Measurements from ENCODE around the gene MGAT2. TPM values are rescaled to one million over a fixed set of nuclear protein-coding genes. Genes with fewer than 3 reads are reported as not detected.
"Not testable (repeated sequence)": the region's sequence is repeated elsewhere in the genome, so short reads cannot be mapped to it uniquely, and the experiment has no call there.

The MGAT2 gene
- total RNA-seq, 1 donor from 2014 or later, result 11.3 TPM

DNA sequence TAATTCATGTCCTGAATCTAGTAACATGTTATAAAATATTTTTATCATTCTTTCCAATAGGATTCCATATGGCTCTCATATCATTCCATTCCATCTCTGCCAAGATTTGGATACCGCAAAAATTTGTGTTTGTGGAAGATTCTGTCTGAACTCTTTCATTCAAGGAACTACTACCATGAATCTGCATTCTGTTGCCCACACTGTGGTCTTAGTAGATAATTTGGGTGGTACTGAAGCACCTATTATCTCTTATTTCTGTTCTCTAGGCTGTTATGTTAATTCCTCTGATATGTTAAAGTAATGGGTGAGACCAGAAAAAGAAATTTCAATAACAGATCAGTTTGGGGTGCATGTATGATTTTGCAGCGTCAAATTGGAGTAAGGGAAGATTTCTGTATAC is 6.4 kb upstream of the MGAT2 start:
- TF ChIP-seq POLR2A (IDR thresholded peaks at IDR 0.05), result no peak
- no peak for TF ChIP-seq POLR2AphosphoS5 (IDR thresholded peaks at IDR 0.05; ENCODE audit: insufficient read depth in 1 of 2, low read depth in 1 of 2)
- TF ChIP-seq, protein P1, sequence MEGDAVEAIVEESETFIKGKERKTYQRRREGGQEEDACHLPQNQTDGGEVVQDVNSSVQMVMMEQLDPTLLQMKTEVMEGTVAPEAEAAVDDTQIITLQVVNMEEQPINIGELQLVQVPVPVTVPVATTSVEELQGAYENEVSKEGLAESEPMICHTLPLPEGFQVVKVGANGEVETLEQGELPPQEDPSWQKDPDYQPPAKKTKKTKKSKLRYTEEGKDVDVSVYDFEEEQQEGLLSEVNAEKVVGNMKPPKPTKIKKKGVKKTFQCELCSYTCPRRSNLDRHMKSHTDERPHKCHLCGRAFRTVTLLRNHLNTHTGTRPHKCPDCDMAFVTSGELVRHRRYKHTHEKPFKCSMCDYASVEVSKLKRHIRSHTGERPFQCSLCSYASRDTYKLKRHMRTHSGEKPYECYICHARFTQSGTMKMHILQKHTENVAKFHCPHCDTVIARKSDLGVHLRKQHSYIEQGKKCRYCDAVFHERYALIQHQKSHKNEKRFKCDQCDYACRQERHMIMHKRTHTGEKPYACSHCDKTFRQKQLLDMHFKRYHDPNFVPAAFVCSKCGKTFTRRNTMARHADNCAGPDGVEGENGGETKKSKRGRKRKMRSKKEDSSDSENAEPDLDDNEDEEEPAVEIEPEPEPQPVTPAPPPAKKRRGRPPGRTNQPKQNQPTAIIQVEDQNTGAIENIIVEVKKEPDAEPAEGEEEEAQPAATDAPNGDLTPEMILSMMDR (IDR thresholded peaks at IDR 0.05), result no peak
- Histone ChIP-seq H3K27ac (no peak overlapping the region), H3K27me3 (no peaks in the 10 kb centered on the region), H3K36me3 (peaks cover 0 to 20% of the 10 kb centered on the region in 2 donors), H3K9me3 (no peaks in the 10 kb centered on the region), H3K4me3 (no peak overlapping the region), H3K4me1 (peaks cover 7% of the 10 kb centered on the region)
- DNase-seq (ENCODE audit: extremely low spot score in 2 of 2), result no peak
- intact Hi-C loops (cut with DNase I), result no loop called here

- no peak overlapping the region for H3K27ac ChIP-seq
- H3K27me3 ChIP-seq, result no peaks in the 10 kb centered on the region
- intact Hi-C loops (cut with DNase I), result no loop called here
- H3K4me1 ChIP-seq, result peaks cover 14% of the 10 kb centered on the region
- DNase-seq (ENCODE audit: extremely low spot score in 2 of 2), result no peak
- H3K4me3 ChIP-seq, result no peak overlapping the region
- H3K9me3 ChIP-seq, result no peaks in the 10 kb centered on the region
- TF ChIP-seq POLR2AphosphoS5 (IDR thresholded peaks at IDR 0.05; ENCODE audit: insufficient read depth in 1 of 2, low read depth in 1 of 2) (no peak), POLR2A (IDR thresholded peaks at IDR 0.05) (no peak)
- TF ChIP-seq, protein P1 (IDR thresholded peaks at IDR 0.05), result no peak
- H3K36me3 ChIP-seq, result peaks cover 0 to 20% of the 10 kb centered on the region in 2 donors
Observed at GRCh38 chr14:49615776-49616175, 4.8 kb upstream of the MGAT2 start.

- intact Hi-C loops (cut with DNase I), result no loop called here
- Histone ChIP-seq H3K27ac (no peak overlapping the region), H3K9me3 (no peaks in the 10 kb centered on the region), H3K4me3 (no peak overlapping the region), H3K4me1 (peaks cover 33% of the 10 kb centered on the region), H3K27me3 (no peaks in the 10 kb centered on the region), H3K36me3 (peaks cover 0 to 20% of the 10 kb centered on the region in 2 donors)
- TF ChIP-seq, protein P1 (IDR thresholded peaks at IDR 0.05), result no peak
- TF ChIP-seq POLR2AphosphoS5 (IDR thresholded peaks at IDR 0.05; ENCODE audit: insufficient read depth in 1 of 2, low read depth in 1 of 2), result no peak
- no peak for DNase-seq (ENCODE audit: extremely low spot score in 2 of 2)
Observed at GRCh38 chr14:49617852-49618519, 2.6 kb upstream of the MGAT2 start.

DNA sequence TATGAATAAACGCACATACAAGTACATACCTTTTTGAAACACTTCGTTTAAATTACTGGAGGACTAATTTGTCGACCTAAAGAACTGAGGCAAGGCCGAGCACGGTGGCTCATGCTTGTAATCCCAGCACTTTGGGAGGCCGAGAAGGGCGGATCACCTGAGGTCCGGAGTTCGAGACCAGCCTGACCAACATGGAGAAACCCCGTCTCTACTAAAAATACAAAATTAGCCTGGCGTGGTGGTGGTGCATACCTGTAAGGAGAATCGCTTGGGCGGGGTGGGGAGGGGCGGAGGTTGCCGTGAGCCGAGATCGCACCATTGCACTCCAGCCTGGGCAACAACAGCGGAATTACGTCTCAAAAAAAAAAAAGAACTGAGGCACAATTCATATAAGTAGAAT is 1.3 kb upstream of the MGAT2 start:
- intact Hi-C loops (cut with DNase I); H3K9me3 ChIP-seq; H3K27me3 ChIP-seq; DNase-seq (ENCODE audit: extremely low spot score in 2 of 2): not testable (repeated sequence)
- peaks cover 46% of the 10 kb centered on the region for H3K4me1 ChIP-seq
- peak overlapping the region; percentile 94 for H3K27ac ChIP-seq
- peaks cover 0 to 20% of the 10 kb centered on the region in 2 donors for H3K36me3 ChIP-seq
- peak overlapping the region; percentile 64 to 97 for H3K4me3 ChIP-seq

DNA sequence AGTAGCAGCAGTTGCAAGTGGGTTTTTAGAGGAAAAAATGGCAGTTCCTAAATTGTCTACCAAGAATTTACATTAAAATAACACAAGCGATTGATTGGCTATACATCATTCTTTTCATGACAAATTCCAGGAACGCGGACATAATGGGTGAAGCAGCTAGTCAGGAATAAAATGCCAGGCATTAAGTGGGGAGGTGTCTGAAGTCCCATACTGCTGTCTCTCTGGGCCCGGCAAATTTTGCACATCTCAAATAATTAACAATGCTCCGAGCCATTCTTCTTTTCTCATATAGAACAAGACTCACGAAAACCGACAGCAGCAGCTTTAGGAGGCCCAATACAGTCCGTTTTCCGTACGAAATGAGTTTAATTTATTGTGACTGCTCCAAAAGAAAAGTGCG is 869 bp upstream of the MGAT2 start:
- no peak for DNase-seq (ENCODE audit: extremely low spot score in 2 of 2)
- Histone ChIP-seq H3K4me3 (peak overlapping the region; percentile 64 to 97), H3K9me3 (no peaks in the 10 kb centered on the region), H3K27ac (peak overlapping the region; percentile 94), H3K27me3 (no peaks in the 10 kb centered on the region), H3K36me3 (peaks cover 0 to 20% of the 10 kb centered on the region in 2 donors), H3K4me1 (peaks cover 47% of the 10 kb centered on the region)
- intact Hi-C loops (cut with DNase I), result no loop called here
- TF ChIP-seq, protein P1 (IDR thresholded peaks at IDR 0.05), result no peak
- no peak for TF ChIP-seq POLR2AphosphoS5 (IDR thresholded peaks at IDR 0.05; ENCODE audit: insufficient read depth in 1 of 2, low read depth in 1 of 2)
- TF ChIP-seq POLR2A (IDR thresholded peaks at IDR 0.05), result no peak
